ENCODE measurements around the gene CDK13.

GRCh38 chr7:39971924-39972323, 21.9 kb downstream of the CDK13 start:
- TF ChIP-seq RAD21 (IDR thresholded peaks at IDR 0.05; ENCODE audit: low read depth) (no peak), TAF1 (IDR thresholded peaks at IDR 0.05; ENCODE audit: low read depth) (no peak), EP300 (IDR thresholded peaks at IDR 0.05; ENCODE audit: borderline replicate concordance) (no peak), MAX (IDR thresholded peaks at IDR 0.05) (no peak), REST (IDR thresholded peaks at IDR 0.05; ENCODE audit: low read depth) (no peak), CEBPB (IDR thresholded peaks at IDR 0.05) (no peak)

Data from Ishikawa (cell line).